Neuronal stem cell (in vitro differentiated cells): ENCODE results near the gene HDC.

Experiments used
- DNase-seq: peaks from one replicate; pipeline ENCODE4 v3.0.0-alpha.2; 2013; ENCODE audit warnings: low spot score
- H2AFZ ChIP-seq: one replicate; pipeline ENCODE4 v1.6.1; 2013; ENCODE audit warnings: mild to moderate bottlenecking, low read length, inconsistent platforms
- H2AK5ac ChIP-seq: 2 replicates; pipeline ENCODE4 v1.6.1; 2013; ENCODE audit warnings: low read depth, mild to moderate bottlenecking, inconsistent platforms, low read length, moderate library complexity, mixed read lengths
- H2BK120ac ChIP-seq: 2 replicates; pipeline ENCODE4 v1.6.1; 2013; ENCODE audit warnings: low read depth, mild to moderate bottlenecking, inconsistent platforms, low read length, moderate library complexity, mixed read lengths
- H2BK12ac ChIP-seq: one replicate; pipeline ENCODE4 v1.6.1; 2013; ENCODE audit warnings: low read length, inconsistent platforms
- H2BK15ac ChIP-seq: 2 replicates; pipeline ENCODE4 v1.6.1; 2013; ENCODE audit warnings: mild to moderate bottlenecking, low read length, inconsistent platforms, mixed read lengths
- H2BK5ac ChIP-seq: one replicate; pipeline ENCODE4 v1.6.1; 2013; ENCODE audit warnings: inconsistent platforms, mild to moderate bottlenecking, low read length, moderate library complexity
- H3K14ac ChIP-seq: one replicate; pipeline ENCODE4 v1.6.1; 2013; ENCODE audit warnings: low read length, inconsistent platforms
- H3K18ac ChIP-seq: 2 replicates; pipeline ENCODE4 v1.6.1; 2013; ENCODE audit warnings: low read length, inconsistent platforms
- H3K23ac ChIP-seq: 2 replicates; pipeline ENCODE4 v1.6.1; 2013; ENCODE audit warnings: low read depth, mild to moderate bottlenecking, mixed read lengths, low read length, inconsistent platforms; ENCODE audit not compliant: poor library complexity
- H3K27ac ChIP-seq: replicated peaks from 3 replicates; pipeline ENCODE4 v1.5.1; 2013; ENCODE audit warnings: low read length, inconsistent platforms
- H3K27me3 ChIP-seq, 3 experiments: 2 replicates each; pipeline ENCODE4 v1.6.1; 2013; ENCODE audit warnings: low read length in 3 of 3, mild to moderate bottlenecking in 2 of 3, inconsistent platforms in 1 of 3, low read depth in 1 of 3, mixed read lengths in 1 of 3, moderate library complexity in 1 of 3; ENCODE audit not compliant: control insufficient read depth in 3 of 3, insufficient read depth in 3 of 3
- H3K36me3 ChIP-seq, 2 donors: replicated peaks in 1 of 2; 2 replicates each; pipeline ENCODE4 v1.6.1; 2013; ENCODE audit warnings: low read length in 2 of 2; ENCODE audit not compliant: control insufficient read depth in 2 of 2, insufficient read depth in 2 of 2
- H3K4ac ChIP-seq: 2 replicates; pipeline ENCODE4 v1.6.1; 2013; ENCODE audit warnings: inconsistent platforms, mild to moderate bottlenecking, low read length, moderate library complexity
- H3K4me1 ChIP-seq, 2 donors: 1 replicate in 1 of 2; 2 replicates in 1 of 2; pipeline ENCODE4 v1.6.1; 2013; ENCODE audit warnings: low read length in 2 of 2, low read depth in 1 of 2; ENCODE audit not compliant: control insufficient read depth in 2 of 2, insufficient read depth in 1 of 2
- H3K4me2 ChIP-seq: one replicate; pipeline ENCODE4 v1.6.1; 2013; ENCODE audit warnings: mild to moderate bottlenecking, low read length, inconsistent platforms; ENCODE audit not compliant: insufficient read depth, poor library complexity, severe bottlenecking
- H3K4me3 ChIP-seq, 2 donors: 2 replicates each; pipeline ENCODE4 v1.5.1; 2013; ENCODE audit warnings: low read length in 2 of 2, mild to moderate bottlenecking in 2 of 2, inconsistent platforms in 1 of 2, moderate library complexity in 1 of 2
- H3K79me1 ChIP-seq: one replicate; pipeline ENCODE4 v1.6.1; 2013; ENCODE audit warnings: low read depth, mild to moderate bottlenecking, inconsistent platforms, low read length, moderate library complexity
- H3K9ac ChIP-seq: one replicate; pipeline ENCODE4 v1.6.1; 2013; ENCODE audit warnings: mild to moderate bottlenecking, low read depth, low read length, inconsistent platforms; ENCODE audit not compliant: poor library complexity
- H3K9me3 ChIP-seq, 2 donors: replicated peaks in 1 of 2; 2 replicates each; pipeline versions ENCODE3 to v1.6.1; 2013; ENCODE audit warnings: low read length in 2 of 2, mild to moderate bottlenecking in 2 of 2, inconsistent platforms in 1 of 2, low read depth in 1 of 2, mixed read lengths in 1 of 2, moderate library complexity in 1 of 2; ENCODE audit not compliant: control insufficient read depth in 2 of 2, insufficient read depth in 1 of 2
- H4K8ac ChIP-seq: one replicate; pipeline ENCODE4 v1.6.1; 2013; ENCODE audit warnings: low read depth, mild to moderate bottlenecking, inconsistent platforms, low read length, moderate library complexity
- H4K91ac ChIP-seq: one replicate; pipeline ENCODE4 v1.6.1; 2013; ENCODE audit warnings: low read length, low read depth, mild to moderate bottlenecking, inconsistent platforms; ENCODE audit not compliant: poor library complexity
- WGBS, 2 donors: extraction: QIAGEN DNeasy Blood & Tissue Kit; methylation state at CpG; one replicate each; pipeline ENCODE4 v1.1.7; 2013; ENCODE audit warnings: missing lambda C conversion rate in 2 of 2, mixed read lengths in 1 of 2; ENCODE audit not compliant: insufficient read length in 2 of 2, insufficient replicate concordance in 1 of 2; ENCODE audit errors: extremely low coverage in 2 of 2; 5-methylcytosine and 5-hydroxymethylcytosine counted together

The HDC gene

DNA sequence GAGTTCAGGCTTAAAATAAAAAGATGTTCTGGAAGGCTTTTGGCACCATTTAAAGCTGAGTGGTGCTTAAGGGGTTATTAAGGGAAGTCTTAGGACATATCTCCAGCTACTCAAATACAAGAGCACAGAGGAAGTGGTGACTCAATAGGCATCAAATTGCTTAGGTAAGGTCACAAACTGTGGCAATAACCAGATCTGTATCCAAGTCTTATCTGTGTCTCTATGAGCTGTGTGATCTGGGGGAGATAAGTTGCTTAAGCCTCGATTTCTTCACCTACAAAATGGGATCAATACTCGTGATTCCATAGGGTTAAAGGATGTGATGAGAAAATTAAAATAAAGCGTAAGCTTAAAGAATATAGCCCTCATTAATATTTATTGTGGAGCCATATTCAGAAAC, 7.6 kb downstream of the HDC start:
- H3K79me1 ChIP-seq, result no peaks in the 10 kb centered on the region
- H2BK12ac ChIP-seq, result no peak overlapping the region
- H3K23ac ChIP-seq, result no peak overlapping the region
- H2BK5ac ChIP-seq, result no peak overlapping the region
- H2BK120ac ChIP-seq, result no peak overlapping the region
- no peak overlapping the region for H3K4ac ChIP-seq
- no peak overlapping the region for H3K14ac ChIP-seq
- no peak overlapping the region for H2AFZ ChIP-seq
- H3K36me3 ChIP-seq, result no peaks in the 10 kb centered on the region
- no peak overlapping the region for H2BK15ac ChIP-seq
- no peak overlapping the region for H2AK5ac ChIP-seq
- no peak overlapping the region for H3K27ac ChIP-seq
- no peaks in the 10 kb centered on the region for H3K4me1 ChIP-seq
- no CpG with 5 or more reads among the region's 3 CpGs for WGBS, 2 donors
- no peak for DNase-seq
- H3K4me2 ChIP-seq, result no peak overlapping the region
- no peaks in the 10 kb centered on the region for H3K27me3 ChIP-seq
- H4K91ac ChIP-seq, result no peak overlapping the region
- no peak overlapping the region for H3K4me3 ChIP-seq
- H3K18ac ChIP-seq, result no peak overlapping the region
- H4K8ac ChIP-seq, result no peak overlapping the region
- no peak overlapping the region for H3K9ac ChIP-seq
- no peaks in the 10 kb centered on the region for H3K9me3 ChIP-seq

DNA sequence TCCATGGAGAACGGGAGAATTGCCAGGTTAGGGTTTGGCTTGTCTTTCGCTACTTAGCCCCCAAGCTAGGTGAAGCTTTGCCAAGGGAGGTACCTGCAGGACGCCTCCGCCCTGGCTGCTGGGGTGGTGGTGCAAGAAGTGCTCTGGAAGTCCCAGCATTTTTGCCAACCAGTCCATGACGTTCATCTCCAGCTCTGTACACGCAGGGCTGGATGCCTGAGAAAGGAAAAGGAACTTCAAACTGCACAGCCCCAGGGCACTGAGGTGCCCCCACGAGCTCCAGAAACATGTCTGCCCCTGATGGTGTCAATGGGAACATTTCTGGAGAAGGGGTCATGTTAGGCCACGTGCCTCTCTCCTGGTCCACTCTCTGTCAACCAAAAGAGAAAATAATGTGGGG, 8.2 kb downstream of the HDC start:
- H2BK12ac ChIP-seq, result no peak overlapping the region
- H3K4me3 ChIP-seq, result no peak overlapping the region
- H2BK15ac ChIP-seq, result no peak overlapping the region
- no CpG with 5 or more reads among the region's 8 CpGs for WGBS, 2 donors
- no peaks in the 10 kb centered on the region for H3K36me3 ChIP-seq
- no peaks in the 10 kb centered on the region for H3K9me3 ChIP-seq
- H3K4me2 ChIP-seq, result no peak overlapping the region
- no peak for DNase-seq
- H4K8ac ChIP-seq, result no peak overlapping the region
- no peak overlapping the region for H2BK5ac ChIP-seq
- H3K23ac ChIP-seq, result no peak overlapping the region
- H3K79me1 ChIP-seq, result no peaks in the 10 kb centered on the region
- no peak overlapping the region for H4K91ac ChIP-seq
- H3K27ac ChIP-seq, result no peak overlapping the region
- H3K4ac ChIP-seq, result no peak overlapping the region
- H2AFZ ChIP-seq, result no peak overlapping the region
- no peaks in the 10 kb centered on the region for H3K27me3 ChIP-seq
- no peak overlapping the region for H2BK120ac ChIP-seq
- H2AK5ac ChIP-seq, result no peak overlapping the region
- peak overlapping the region; percentile 23 for H3K18ac ChIP-seq
- no peak overlapping the region for H3K9ac ChIP-seq
- H3K14ac ChIP-seq, result no peak overlapping the region
- H3K4me1 ChIP-seq, result no peaks in the 10 kb centered on the region

DNA sequence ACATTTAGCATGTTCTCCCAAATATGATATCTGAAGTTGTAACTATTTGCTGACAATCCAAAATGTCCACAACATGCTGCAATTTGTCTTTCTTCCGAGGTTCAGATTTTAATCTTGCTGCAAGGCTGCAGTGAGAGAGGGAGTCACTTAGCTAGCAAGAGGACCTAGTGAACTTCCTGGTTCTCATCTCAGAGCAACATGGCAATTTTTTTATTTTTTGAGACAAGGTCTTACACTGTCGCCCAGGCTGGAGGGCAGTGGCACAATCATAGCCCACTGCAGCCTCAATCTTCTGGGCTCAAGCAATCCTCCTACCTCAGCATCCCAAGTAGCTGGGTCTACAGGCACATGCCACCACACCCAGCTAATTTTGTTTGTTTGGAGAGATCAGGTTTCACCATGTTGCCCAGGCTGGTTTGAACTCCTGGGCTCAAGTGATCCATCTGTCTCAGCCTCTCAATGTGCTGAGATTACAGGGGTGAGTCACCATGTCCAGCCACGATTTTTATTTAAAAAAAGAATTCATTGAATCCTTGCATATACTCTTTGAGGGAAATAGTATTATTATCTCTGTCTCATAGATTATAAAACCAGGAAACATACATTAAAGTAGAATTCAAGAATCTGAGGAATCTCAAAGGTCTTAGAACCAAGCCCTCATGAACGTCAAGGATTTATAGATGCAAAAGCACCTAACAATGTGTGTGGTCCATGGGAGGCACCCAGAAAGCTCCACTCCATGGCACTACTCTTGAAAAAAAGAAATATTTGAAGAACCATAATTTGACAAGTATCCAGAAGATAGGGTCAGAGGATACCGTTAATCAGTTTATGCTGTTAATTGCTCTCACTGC, 9.1 kb downstream of the HDC start:
- no peak overlapping the region for H3K18ac ChIP-seq
- H3K27me3 ChIP-seq, result no peaks in the 10 kb centered on the region
- H2AFZ ChIP-seq, result no peak overlapping the region
- H3K27ac ChIP-seq, result no peak overlapping the region
- H4K8ac ChIP-seq, result no peak overlapping the region
- H3K4me3 ChIP-seq, result no peak overlapping the region
- no peak overlapping the region for H2BK5ac ChIP-seq
- H3K4me2 ChIP-seq, result no peak overlapping the region
- H3K4me1 ChIP-seq, result no peaks in the 10 kb centered on the region
- H3K4ac ChIP-seq, result no peak overlapping the region
- H3K23ac ChIP-seq, result no peak overlapping the region
- H3K36me3 ChIP-seq, result no peaks in the 10 kb centered on the region
- no CpG with 5 or more reads among the region's 5 CpGs for WGBS, 2 donors
- H3K9me3 ChIP-seq, result no peaks in the 10 kb centered on the region
- H2BK120ac ChIP-seq, result no peak overlapping the region
- no peak for DNase-seq
- no peak overlapping the region for H4K91ac ChIP-seq
- H3K14ac ChIP-seq, result no peak overlapping the region
- H3K79me1 ChIP-seq, result no peaks in the 10 kb centered on the region
- no peak overlapping the region for H3K9ac ChIP-seq
- H2BK15ac ChIP-seq, result no peak overlapping the region
- H2AK5ac ChIP-seq, result no peak overlapping the region
- H2BK12ac ChIP-seq, result no peak overlapping the region

DNA sequence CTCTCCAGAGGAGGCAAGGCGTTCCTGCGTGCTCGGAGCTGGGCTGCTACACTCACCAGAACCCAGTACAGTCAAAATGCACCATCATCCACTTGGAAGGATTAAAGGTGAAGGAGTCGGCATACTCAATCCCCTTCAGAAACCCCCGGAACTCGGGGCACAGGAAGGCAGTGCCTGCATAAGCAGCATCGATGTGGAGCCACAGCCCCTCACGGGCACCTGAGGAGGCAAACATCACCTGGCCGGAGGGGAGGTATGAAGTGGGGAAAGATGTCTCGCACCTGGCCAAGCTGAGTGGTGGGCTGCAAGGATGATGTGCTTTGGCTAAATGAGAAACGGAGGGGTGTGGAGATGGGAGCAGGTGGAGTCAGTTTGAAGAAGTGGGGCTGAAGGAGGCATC, 13.0 kb downstream of the HDC start:
- Histone ChIP-seq H3K23ac (no peak overlapping the region), H2AFZ (no peak overlapping the region), H3K4me1 (no peaks in the 10 kb centered on the region), H3K4ac (no peak overlapping the region), H3K27ac (no peak overlapping the region), H2BK15ac (no peak overlapping the region), H3K27me3 (no peaks in the 10 kb centered on the region), H3K9ac (no peak overlapping the region), H4K91ac (no peak overlapping the region), H3K14ac (no peak overlapping the region), H3K18ac (no peak overlapping the region), H2BK12ac (no peak overlapping the region), H4K8ac (no peak overlapping the region), H3K36me3 (no peaks in the 10 kb centered on the region), H3K4me2 (no peak overlapping the region), H2BK120ac (no peak overlapping the region), H3K79me1 (no peaks in the 10 kb centered on the region), H2AK5ac (no peak overlapping the region), H3K4me3 (no peak overlapping the region), H2BK5ac (no peak overlapping the region), H3K9me3 (no peaks in the 10 kb centered on the region)
- no peak for DNase-seq
- WGBS, 2 donors, result no CpG with 5 or more reads among the region's 11 CpGs
